ENCODE results near the gene HIVEP3. TPM values are rescaled to one million over a fixed set of nuclear protein-coding genes. Genes with fewer than 3 reads are reported as not detected.

HIVEP3 gene
- total RNA-seq, 1 experiment from 2014 or later, result 2.8 TPM

DNA sequence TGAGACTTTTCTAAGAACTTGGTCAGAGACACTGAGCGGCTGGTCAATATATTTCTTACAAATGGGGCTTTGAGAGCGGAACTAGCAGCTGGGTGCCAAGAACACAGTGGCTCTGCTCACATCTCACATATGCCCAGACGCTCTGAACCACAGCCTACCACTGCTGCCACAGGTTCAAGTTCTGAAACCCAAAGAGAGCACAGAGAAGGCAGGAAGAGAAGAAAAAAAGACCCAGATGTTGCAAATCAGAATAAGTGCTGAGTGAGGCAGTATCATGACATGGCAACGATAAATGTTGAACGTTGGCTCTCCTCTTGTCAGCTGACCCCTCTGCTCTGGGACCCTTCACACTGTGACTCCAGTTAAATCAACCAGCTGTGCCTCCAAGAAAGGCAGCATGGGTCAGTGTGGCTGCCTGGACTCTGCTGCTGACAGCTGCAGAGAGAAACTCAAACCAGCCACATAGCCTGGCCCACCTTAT, 26.4 kb downstream of the HIVEP3 start:
- Histone ChIP-seq H3K27me3 (no peaks in the 10 kb centered on the region), H3K36me3 (no peaks in the 10 kb centered on the region), H3K9me3 (replicated peaks) (no peaks in the 10 kb centered on the region), H3K4me1 (peaks cover 3% of the 10 kb centered on the region; the same call in 1 of the 2 replicates), H3K27ac (no peak overlapping the region), H3K4me3 (no peak overlapping the region)
- DNase-seq, result peak; percentile 33 to 61

DNA sequence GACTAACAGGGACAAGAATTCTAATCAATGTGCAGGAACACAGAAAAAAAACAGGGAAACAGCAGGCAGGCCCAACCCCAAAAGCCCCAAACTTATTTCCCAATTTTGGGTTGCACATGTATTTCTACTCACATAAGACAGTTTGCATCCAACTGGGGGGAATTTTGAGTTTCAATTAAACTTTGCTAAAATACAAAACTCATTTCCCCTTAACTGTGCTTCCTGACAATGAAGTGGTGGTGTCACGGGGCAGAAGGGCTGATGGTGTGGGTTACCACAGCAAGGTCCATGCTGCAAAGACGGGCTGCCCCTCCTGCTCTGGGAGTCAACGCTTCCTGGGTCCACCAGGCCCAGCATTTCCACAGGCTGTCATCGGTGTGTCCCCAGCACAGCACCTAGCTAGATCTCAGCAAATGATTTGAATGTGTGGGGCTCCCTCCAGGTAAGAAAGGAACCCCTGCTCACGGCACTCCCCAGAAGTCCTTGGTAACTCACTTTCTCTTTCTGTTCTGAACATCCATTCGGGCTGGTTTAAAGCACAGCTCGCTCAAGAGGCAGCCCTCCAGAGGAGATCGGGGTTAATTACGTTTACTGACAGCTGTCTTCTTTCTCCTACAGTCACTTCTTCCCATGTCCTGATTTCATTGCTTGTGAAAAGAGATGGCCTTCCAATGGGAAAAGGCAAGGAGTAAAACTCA, 27.4 kb downstream of the HIVEP3 start:
- no peaks in the 10 kb centered on the region for H3K27me3 ChIP-seq
- no peak overlapping the region for H3K4me3 ChIP-seq
- H3K4me1 ChIP-seq, result peaks cover 3% of the 10 kb centered on the region; the same call in 1 of the 2 replicates
- DNase-seq, result no peak
- H3K36me3 ChIP-seq, result no peaks in the 10 kb centered on the region
- no peak overlapping the region for H3K27ac ChIP-seq
- no peaks in the 10 kb centered on the region for H3K9me3 ChIP-seq (replicated peaks)

- no peaks in the 10 kb centered on the region for H3K36me3 ChIP-seq
- no peak overlapping the region for H3K27ac ChIP-seq
- peak in 1 of 2 experiments; percentile 34 for DNase-seq
- no peak overlapping the region for H3K4me3 ChIP-seq
- peaks cover 3% of the 10 kb centered on the region; the same call in 1 of the 2 replicates for H3K4me1 ChIP-seq
- H3K27me3 ChIP-seq, result no peaks in the 10 kb centered on the region
- no peaks in the 10 kb centered on the region for H3K9me3 ChIP-seq (replicated peaks)
Observed at GRCh38 chr1:41890825-41891198, 27.9 kb downstream of the HIVEP3 start.

GRCh38 chr1:41889506-41890414, 29.0 kb downstream of the HIVEP3 start:
- Histone ChIP-seq H3K36me3 (no peaks in the 10 kb centered on the region), H3K27me3 (no peaks in the 10 kb centered on the region), H3K4me1 (peaks cover 3% of the 10 kb centered on the region; the same call in 1 of the 2 replicates), H3K27ac (no peak overlapping the region), H3K9me3 (replicated peaks) (no peaks in the 10 kb centered on the region), H3K4me3 (no peak overlapping the region)
- no peak for DNase-seq

DNA sequence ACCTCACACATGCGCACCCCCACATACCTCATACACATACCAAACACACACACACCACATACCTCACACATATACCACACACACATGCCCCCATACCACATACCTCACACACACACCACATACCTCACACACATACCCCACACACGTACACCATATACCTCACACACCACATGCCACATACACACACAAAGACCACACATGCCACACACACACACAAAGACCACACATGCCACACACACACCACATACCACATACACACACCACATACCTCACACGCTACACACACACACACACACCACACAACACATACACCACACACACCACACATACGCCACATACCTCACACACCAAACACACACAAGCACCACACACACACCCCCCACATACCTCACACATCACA, 30.0 kb downstream of the HIVEP3 start:
- Histone ChIP-seq H3K4me3 (no peak overlapping the region), H3K9me3 (replicated peaks) (no peaks in the 10 kb centered on the region), H3K36me3 (no peaks in the 10 kb centered on the region), H3K4me1 (peaks cover 3% of the 10 kb centered on the region; the same call in 1 of the 2 replicates), H3K27me3 (no peaks in the 10 kb centered on the region), H3K27ac (no peak overlapping the region)
- no peak for DNase-seq

DNA sequence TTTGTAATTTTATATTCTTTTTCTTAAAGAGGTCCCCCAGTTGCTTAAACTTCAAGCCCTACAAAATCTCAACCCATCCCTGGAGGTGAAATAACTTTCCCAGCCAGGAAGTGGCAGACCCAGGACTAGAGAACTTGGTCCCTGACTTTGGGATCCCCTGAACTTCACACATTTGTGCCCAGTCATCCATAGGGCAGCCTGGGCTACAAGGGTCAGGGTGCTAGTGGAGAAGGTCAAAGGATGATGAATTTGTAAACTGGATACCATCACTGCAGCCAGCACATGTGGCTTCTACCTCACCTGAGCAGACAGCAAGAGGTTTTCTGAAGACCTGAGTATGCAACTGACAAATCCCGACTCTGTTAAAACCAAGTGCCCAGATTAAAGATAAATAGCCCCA, 31.4 kb downstream of the HIVEP3 start:
- Histone ChIP-seq H3K4me3 (no peak overlapping the region), H3K36me3 (no peaks in the 10 kb centered on the region)

DNA sequence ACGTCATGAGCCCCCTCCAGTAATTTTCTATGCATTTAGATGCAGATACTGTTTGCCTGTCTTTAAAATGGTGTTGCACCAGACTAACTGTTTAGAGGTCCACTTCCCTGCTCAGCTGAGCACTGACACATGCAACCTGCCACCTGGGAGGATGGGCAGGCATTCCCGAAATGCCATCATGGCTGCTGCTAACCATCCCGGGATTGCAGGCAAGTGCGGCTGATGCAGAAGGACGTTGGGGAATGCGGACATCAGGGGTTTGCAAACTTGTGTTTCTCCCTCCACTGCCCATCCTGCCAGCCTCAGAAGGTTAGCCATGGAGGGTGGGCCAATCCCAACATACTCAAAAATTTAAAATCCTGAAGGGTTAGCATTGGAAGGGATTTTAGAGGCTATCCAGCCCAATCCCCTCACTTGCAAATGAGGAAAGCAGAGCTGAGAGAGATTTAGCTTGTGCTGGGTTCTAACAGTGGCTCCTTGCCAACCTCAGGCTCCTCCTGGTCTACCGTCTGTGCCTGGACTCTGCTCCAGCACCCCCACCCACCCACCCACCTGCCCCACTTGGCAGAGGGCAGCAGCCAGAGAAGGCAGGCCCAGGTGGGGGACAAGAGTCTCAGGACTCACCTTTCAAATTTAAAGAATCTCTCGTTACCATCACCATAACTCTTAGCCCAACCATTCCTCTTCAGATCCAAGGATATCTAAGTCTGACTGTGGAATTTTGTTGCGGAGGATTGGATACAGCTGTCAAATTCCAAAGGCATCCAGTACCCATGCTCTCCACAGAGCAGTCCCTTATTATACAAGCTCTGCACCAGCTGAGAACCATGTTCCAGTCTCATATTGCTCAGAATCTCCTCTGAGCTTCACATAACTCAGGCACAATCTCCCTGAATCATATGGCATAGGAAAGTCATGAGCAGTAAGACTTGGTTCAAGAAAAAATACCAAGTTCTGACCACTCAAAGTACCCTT, 34.2 kb downstream of the HIVEP3 start:
- Histone ChIP-seq H3K9me3 (replicated peaks) (no peaks in the 10 kb centered on the region), H3K4me3 (no peak overlapping the region), H3K27ac (no peak overlapping the region), H3K4me1 (peaks cover 19% of the 10 kb centered on the region), H3K36me3 (no peaks in the 10 kb centered on the region), H3K27me3 (no peaks in the 10 kb centered on the region)
- peak; percentile 28 to 51 for DNase-seq

More for the DNA sequence above, 31.4 kb downstream of the HIVEP3 start:
- no peaks in the 10 kb centered on the region for H3K27me3 ChIP-seq
- no peak for DNase-seq
- no peak overlapping the region for H3K27ac ChIP-seq
- peaks cover 5% of the 10 kb centered on the region for H3K4me1 ChIP-seq
- no peaks in the 10 kb centered on the region for H3K9me3 ChIP-seq (replicated peaks)

DNA sequence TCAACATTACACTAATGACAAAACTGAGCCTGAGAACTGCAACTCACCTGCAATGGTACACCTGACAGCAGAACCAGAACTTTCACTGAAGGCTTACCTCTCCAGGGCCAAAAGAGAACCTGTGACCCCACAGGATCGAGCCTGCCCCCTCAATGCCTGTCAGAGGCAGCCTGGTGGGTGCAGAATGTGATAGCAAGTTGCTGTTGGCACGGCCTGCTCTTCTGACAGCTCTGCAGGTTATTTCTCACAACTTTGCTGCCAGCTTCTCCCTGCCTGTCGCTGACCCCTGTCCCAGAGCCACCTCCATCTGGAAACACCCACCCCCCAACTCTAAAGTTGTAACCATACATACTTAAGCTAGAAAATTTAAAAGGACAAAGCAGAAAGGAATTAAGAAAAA, 35.2 kb downstream of the HIVEP3 start:
- H3K4me1 ChIP-seq, result peaks cover 19% of the 10 kb centered on the region
- H3K9me3 ChIP-seq (replicated peaks), result no peaks in the 10 kb centered on the region
- H3K4me3 ChIP-seq, result no peak overlapping the region
- no peaks in the 10 kb centered on the region for H3K27me3 ChIP-seq
- no peaks in the 10 kb centered on the region for H3K36me3 ChIP-seq
- H3K27ac ChIP-seq, result no peak overlapping the region
- DNase-seq, result no peak

- no peak overlapping the region for H3K27ac ChIP-seq
- H3K9me3 ChIP-seq (replicated peaks), result no peaks in the 10 kb centered on the region
- H3K36me3 ChIP-seq, result no peaks in the 10 kb centered on the region
- H3K4me3 ChIP-seq, result no peak overlapping the region
- no peak for DNase-seq
- no peaks in the 10 kb centered on the region for H3K27me3 ChIP-seq
- H3K4me1 ChIP-seq, result peaks cover 22% of the 10 kb centered on the region
Observed at GRCh38 chr1:41882486-41882885, 36.2 kb downstream of the HIVEP3 start.

DNA sequence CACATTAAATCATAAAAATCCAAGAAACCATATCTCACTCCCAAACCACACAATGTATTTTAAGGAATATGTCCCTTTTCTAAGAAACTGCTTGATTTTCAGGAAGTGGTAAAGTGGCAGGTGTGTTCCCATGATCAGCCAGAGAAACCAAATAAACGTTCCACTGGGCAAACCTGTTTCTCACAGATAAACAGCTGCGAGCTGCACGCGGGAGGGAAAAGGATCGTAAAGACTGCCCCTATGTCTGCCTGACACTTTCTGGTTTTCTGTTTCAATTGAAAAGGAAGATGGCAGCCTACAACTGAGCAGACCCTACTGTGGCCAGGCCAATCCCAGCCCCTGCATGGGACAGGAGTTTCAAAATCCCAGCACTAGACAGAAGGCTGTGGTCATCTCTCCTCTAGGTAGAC, 36.6 kb downstream of the HIVEP3 start:
- no peak overlapping the region for H3K4me3 ChIP-seq
- H3K9me3 ChIP-seq (replicated peaks), result no peaks in the 10 kb centered on the region
- H3K27me3 ChIP-seq, result no peaks in the 10 kb centered on the region
- peak overlapping the region; percentile 7; the same call in 1 of the 2 replicates for H3K27ac ChIP-seq
- DNase-seq, result peak; percentile 51 to 77
- peaks cover 26% of the 10 kb centered on the region for H3K4me1 ChIP-seq
- H3K36me3 ChIP-seq, result no peaks in the 10 kb centered on the region

GRCh38 chr1:41880950-41881885, 37.5 kb downstream of the HIVEP3 start:
- no peak overlapping the region for H3K4me3 ChIP-seq
- no peak for DNase-seq
- H3K27ac ChIP-seq, result peak overlapping the region; percentile 7; the same call in 1 of the 2 replicates
- H3K27me3 ChIP-seq, result no peaks in the 10 kb centered on the region
- H3K4me1 ChIP-seq, result peaks cover 32% of the 10 kb centered on the region
- H3K9me3 ChIP-seq (replicated peaks), result no peaks in the 10 kb centered on the region
- H3K36me3 ChIP-seq, result no peaks in the 10 kb centered on the region

GRCh38 chr1:41880261-41880660, 38.5 kb downstream of the HIVEP3 start:
- no peak overlapping the region for H3K27ac ChIP-seq
- no peak overlapping the region for H3K4me3 ChIP-seq
- peaks cover 32% of the 10 kb centered on the region for H3K4me1 ChIP-seq
- no peaks in the 10 kb centered on the region for H3K27me3 ChIP-seq
- H3K36me3 ChIP-seq, result no peaks in the 10 kb centered on the region
- H3K9me3 ChIP-seq (replicated peaks), result no peaks in the 10 kb centered on the region
- DNase-seq, result no peak

DNA sequence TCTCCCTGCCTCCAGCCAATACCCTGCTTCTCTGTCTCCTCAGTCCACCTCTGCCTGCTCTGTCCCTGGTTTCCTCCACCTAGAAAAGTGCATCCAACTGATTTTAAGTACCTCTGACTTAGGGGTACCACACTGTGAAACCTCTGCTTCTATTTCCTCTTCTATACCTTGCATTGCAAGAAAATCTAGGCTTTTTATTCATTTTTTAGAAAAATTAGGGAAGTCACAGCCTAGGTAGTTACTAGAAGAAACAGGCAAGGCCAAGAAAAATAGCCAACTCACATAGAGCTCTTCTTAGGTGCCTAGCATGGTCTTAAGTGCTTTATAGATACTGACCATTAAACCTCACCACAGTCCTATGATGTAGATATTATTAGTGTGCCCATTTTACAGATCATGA, 39.1 kb downstream of the HIVEP3 start:
- DNase-seq, result no peak
- Histone ChIP-seq H3K27ac (no peak overlapping the region), H3K4me3 (no peak overlapping the region), H3K4me1 (peaks cover 32% of the 10 kb centered on the region), H3K27me3 (no peaks in the 10 kb centered on the region), H3K9me3 (replicated peaks) (no peaks in the 10 kb centered on the region), H3K36me3 (no peaks in the 10 kb centered on the region)

Data from SJCRH30 (cell line).